ENCODE data around the gene KCND1.

DNA sequence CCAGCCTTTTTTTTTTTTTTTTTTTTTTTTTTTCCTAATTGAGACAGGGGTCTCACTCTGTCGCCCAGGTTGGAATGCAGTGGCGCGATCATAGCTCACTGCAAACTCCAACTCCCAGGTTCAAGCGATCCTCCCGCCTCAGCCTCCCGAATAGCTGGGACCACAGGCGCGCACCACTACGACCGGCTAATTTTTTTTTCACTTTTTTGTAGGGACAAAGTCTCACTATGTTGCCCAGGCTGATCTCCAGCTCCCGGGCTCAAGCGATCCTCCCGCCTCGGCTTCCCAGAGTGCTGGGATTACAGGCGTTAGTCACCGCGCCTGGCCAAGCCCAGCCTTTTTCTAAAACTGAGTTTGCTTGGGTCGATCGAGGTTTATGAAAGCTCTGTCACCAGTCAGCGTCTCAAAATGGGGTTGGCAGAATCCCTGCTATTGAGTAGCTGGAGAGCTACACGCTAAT lies 13.0 kb downstream of the KCND1 start:
- no peak for TF ChIP-seq CTCF (IDR thresholded peaks at IDR 0.05 in 8 of 11, conservative IDR thresholded peaks at IDR 0.05 in 3 of 11)
- no peak for TF ChIP-seq POLR2A (IDR thresholded peaks at IDR 0.05)
- TF ChIP-seq POLR2AphosphoS5 (IDR thresholded peaks at IDR 0.05) = no peak

Measured in spleen (tissue), 7 donors.